DND-41 (cell line): ENCODE data around the gene CSRP1.

Experiments
- ATAC-seq: fragments of 200-7000 bp; cut with Tn5 transposase; 3 replicates; pipeline ENCODE4 v1.9.1; 2021; ENCODE audit warnings: low read depth; ENCODE audit not compliant: insufficient read depth
- DNase-seq: peaks from one replicate; pipeline ENCODE4 v3.0.0-alpha.2; 2020
- H2AFZ ChIP-seq: 2 replicates; pipeline ENCODE4 v1.6.0; 2012; ENCODE audit warnings: low read depth, low read length
- H3K27ac ChIP-seq: 2 replicates; pipeline ENCODE4 v1.5.1; 2012; ENCODE audit warnings: low read length, inconsistent platforms
- H3K27me3 ChIP-seq: fragments of 200-600 bp; sonication (generic); 2 replicates; pipeline ENCODE4 v1.6.0; 2012; ENCODE audit warnings: low read length, mild to moderate bottlenecking, inconsistent platforms; ENCODE audit not compliant: insufficient read depth, poor library complexity
- H3K36me3 ChIP-seq: 2 replicates; pipeline ENCODE4 v1.5.1; 2012; ENCODE audit warnings: low read length, inconsistent platforms; ENCODE audit not compliant: insufficient read depth
- H3K4me1 ChIP-seq: 2 replicates; pipeline ENCODE4 v1.5.1; 2012; ENCODE audit warnings: mild to moderate bottlenecking, low read length; ENCODE audit not compliant: insufficient read depth
- H3K4me2 ChIP-seq: 2 replicates; pipeline ENCODE4 v1.6.0; 2012; ENCODE audit warnings: mild to moderate bottlenecking, moderate library complexity, low read length, inconsistent platforms; ENCODE audit not compliant: insufficient read depth
- H3K4me3 ChIP-seq, 2 experiments: fragments of 200-600 bp in 1 of 2; shearing (Covaris generic) in 1 of 2; 2 replicates each; pipeline ENCODE4 v1.5.1; 2012 to 2016; ENCODE audit warnings: inconsistent platforms in 2 of 2, low read length in 2 of 2, mild to moderate bottlenecking in 2 of 2, low read depth in 1 of 2, moderate library complexity in 1 of 2
- H3K79me2 ChIP-seq: 2 replicates; pipeline ENCODE4 v1.6.0; 2012; ENCODE audit warnings: low read length, inconsistent platforms; ENCODE audit not compliant: insufficient read depth
- H3K9ac ChIP-seq: 2 replicates; pipeline ENCODE4 v1.6.0; 2012; ENCODE audit warnings: low read depth, mild to moderate bottlenecking, inconsistent platforms, low read length, moderate library complexity
- H3K9me3 ChIP-seq: 2 replicates; pipeline ENCODE4 v1.5.1; 2012; ENCODE audit warnings: low read length, moderate library complexity, mild to moderate bottlenecking, inconsistent platforms; ENCODE audit not compliant: insufficient read depth, severe bottlenecking
- H4K20me1 ChIP-seq: 2 replicates; pipeline ENCODE4 v1.6.0; 2012; ENCODE audit warnings: low read length; ENCODE audit not compliant: insufficient read depth
- EZH2 ChIP-seq: IDR thresholded peaks from 3 replicates; pipeline ENCODE4 v1.6.1; 2012; ENCODE audit warnings: borderline replicate concordance, low read depth, mild to moderate bottlenecking, moderate library complexity, low read length, inconsistent platforms; ENCODE audit not compliant: severe bottlenecking
- TF ChIP-seq, protein P1 (sequence below): IDR thresholded peaks from 2 replicates; pipeline ENCODE4 v1.5.1; 2012; ENCODE audit warnings: borderline replicate concordance, low read length, moderate library complexity, mild to moderate bottlenecking; ENCODE audit not compliant: poor library complexity, severe bottlenecking; ENCODE audit errors: extremely low read depth

CSRP1 gene

DNA sequence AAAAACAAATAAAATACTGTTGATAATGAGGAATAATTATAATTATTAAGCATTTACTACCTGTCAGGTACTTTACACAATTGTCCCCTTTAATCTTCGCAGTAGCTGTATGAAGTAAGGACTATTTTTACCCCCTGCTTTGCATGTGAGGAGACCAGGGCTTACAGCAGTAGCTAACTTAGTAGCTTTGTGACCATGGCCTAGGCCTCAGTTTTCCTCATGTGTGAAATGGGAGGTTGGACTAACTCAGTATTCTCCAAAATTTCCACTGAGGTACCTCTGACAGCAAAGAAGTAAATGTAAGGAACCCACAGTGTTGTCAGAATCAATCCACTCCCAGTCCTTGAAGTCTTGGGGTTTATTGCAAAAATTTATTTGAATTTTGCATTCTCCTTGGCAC is 3.8 kb upstream of the CSRP1 start:
- TF ChIP-seq, protein P1, sequence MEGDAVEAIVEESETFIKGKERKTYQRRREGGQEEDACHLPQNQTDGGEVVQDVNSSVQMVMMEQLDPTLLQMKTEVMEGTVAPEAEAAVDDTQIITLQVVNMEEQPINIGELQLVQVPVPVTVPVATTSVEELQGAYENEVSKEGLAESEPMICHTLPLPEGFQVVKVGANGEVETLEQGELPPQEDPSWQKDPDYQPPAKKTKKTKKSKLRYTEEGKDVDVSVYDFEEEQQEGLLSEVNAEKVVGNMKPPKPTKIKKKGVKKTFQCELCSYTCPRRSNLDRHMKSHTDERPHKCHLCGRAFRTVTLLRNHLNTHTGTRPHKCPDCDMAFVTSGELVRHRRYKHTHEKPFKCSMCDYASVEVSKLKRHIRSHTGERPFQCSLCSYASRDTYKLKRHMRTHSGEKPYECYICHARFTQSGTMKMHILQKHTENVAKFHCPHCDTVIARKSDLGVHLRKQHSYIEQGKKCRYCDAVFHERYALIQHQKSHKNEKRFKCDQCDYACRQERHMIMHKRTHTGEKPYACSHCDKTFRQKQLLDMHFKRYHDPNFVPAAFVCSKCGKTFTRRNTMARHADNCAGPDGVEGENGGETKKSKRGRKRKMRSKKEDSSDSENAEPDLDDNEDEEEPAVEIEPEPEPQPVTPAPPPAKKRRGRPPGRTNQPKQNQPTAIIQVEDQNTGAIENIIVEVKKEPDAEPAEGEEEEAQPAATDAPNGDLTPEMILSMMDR: no peak
- no peak for TF ChIP-seq EZH2
- Histone ChIP-seq H3K4me3 (no peak overlapping the region), H3K4me1 (peaks cover 19% of the 10 kb centered on the region), H3K36me3 (no peaks in the 10 kb centered on the region), H3K9me3 (no peaks in the 10 kb centered on the region), H3K27me3 (no peaks in the 10 kb centered on the region), H2AFZ (no peak overlapping the region), H3K9ac (no peak overlapping the region), H3K27ac (no peak overlapping the region), H3K79me2 (peaks cover 16% of the 10 kb centered on the region), H3K4me2 (no peak overlapping the region), H4K20me1 (0 out of 2 replicates have a peak, but pooled peaks cover 3% of the 10 kb centered on the region)
- ATAC-seq: no peak
- DNase-seq: no peak

DNA sequence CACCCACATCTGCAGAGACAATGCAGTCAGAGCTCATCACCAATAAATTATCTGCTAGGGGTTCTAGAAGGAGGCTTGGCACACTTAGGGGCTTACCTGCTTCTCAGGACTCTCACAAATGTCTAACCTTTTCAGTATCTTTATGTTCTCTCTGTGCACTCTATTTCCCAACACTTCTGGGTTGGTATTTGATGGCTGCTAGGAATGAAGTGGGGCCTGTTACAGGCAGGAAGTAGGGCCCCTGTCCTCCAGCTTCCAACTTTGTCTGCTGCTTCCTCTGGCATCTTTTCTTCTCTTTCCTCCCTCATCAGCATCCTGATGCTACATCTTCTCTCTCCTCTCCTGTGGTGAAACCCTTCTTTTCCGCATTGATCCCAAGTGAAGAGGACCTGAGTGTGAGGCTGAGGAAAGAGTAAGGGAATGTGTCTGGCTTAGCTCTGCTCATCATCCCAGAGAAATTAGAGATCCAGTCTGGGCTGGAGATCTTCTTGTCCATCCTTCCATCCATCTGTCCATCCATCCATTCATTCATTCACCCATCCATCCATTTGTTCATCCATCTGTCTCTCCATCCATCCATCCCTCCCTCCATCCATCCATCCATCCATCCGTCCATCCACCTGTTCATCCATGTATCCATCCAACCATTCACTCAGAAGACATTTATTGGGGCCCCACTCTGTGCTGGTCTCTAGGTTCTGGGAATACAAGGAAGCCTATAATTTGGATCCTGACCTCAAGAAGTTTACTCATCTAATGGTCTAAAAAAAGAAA is 2.9 kb upstream of the CSRP1 start:
- DNase-seq: no peak
- no peak overlapping the region for H3K27ac ChIP-seq
- H3K27me3 ChIP-seq: no peaks in the 10 kb centered on the region
- no peaks in the 10 kb centered on the region for H3K9me3 ChIP-seq
- no peak overlapping the region for H3K9ac ChIP-seq
- peaks cover 25% of the 10 kb centered on the region for H3K79me2 ChIP-seq
- no peak overlapping the region for H2AFZ ChIP-seq
- no peak for ATAC-seq
- 0 out of 2 replicates have a peak, but pooled peaks cover 3% of the 10 kb centered on the region for H4K20me1 ChIP-seq
- no peak for TF ChIP-seq EZH2
- TF ChIP-seq, protein P1: no peak
- H3K4me2 ChIP-seq: no peak overlapping the region
- H3K4me1 ChIP-seq: peaks cover 28% of the 10 kb centered on the region
- H3K36me3 ChIP-seq: no peaks in the 10 kb centered on the region
- H3K4me3 ChIP-seq: no peak overlapping the region

DNA sequence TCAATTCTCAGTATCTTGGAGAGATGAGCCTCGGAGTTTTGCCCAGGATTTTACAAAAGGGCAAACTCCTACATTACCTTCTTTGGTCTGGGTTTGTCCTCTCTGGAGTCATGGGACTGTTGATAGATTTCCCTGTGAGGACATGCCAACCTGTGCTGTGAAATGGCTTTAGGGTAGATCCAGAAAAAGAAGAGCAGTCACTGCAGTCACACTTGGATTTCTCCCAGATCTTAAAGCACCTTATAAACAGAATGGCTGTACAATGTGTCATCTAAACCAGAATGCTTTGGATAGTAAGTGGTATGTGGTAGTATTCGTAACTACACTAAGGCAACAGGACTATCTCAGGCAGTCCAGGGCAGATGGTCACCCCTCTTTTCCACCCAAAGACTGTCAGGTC is 1.9 kb upstream of the CSRP1 start:
- TF ChIP-seq, protein P1: no peak
- no peak for TF ChIP-seq EZH2
- Histone ChIP-seq H3K9me3 (no peaks in the 10 kb centered on the region), H3K9ac (no peak overlapping the region), H3K36me3 (0 out of 2 replicates have a peak, but pooled peaks cover 6% of the 10 kb centered on the region), H3K27me3 (no peaks in the 10 kb centered on the region), H3K4me2 (no peak overlapping the region), H3K27ac (no peak overlapping the region), H3K4me3 (no peak overlapping the region), H3K4me1 (peaks cover 33% of the 10 kb centered on the region), H4K20me1 (no peaks in the 10 kb centered on the region), H3K79me2 (peaks cover 31% of the 10 kb centered on the region), H2AFZ (no peak overlapping the region)
- ATAC-seq: no peak
- DNase-seq: no peak
